Measurements from ENCODE around the gene VSTM4.

GRCh38 chr10:49157229-49157628, 41.9 kb upstream of the VSTM4 start:
- no peak for TF ChIP-seq CTCF (IDR thresholded peaks at IDR 0.05; ENCODE audit: low read depth, low read length, missing input control)
- no peak for TF ChIP-seq TAF1 (conservative IDR thresholded peaks at IDR 0.05)
- TF ChIP-seq RXRA (IDR thresholded peaks at IDR 0.05): no peak
- TF ChIP-seq HNF4A (conservative IDR thresholded peaks at IDR 0.05): no peak
- no peak for TF ChIP-seq ATF3 (IDR thresholded peaks at IDR 0.05)
- no peak for TF ChIP-seq EGR1 (IDR thresholded peaks at IDR 0.05; ENCODE audit: low read depth in 2 of 2)
- no peak for TF ChIP-seq MAX (IDR thresholded peaks at IDR 0.05)

Measured in liver (tissue), 3 donors.